ENCODE data around the gene ARID1B.

Gene ARID1B

GRCh38 chr6:157095569-157095968 is 318.4 kb downstream of the ARID1B start:
- H3K9me3 ChIP-seq (ENCODE audit: control insufficient read depth, low read length) = no peaks in the 10 kb centered on the region
- 95 to 99% methylated on average over 5 of the region's 5 CpGs for WGBS, 2 experiments
- H3K4me1 ChIP-seq (ENCODE audit: control insufficient read depth, insufficient read depth, low read length) = peaks cover 19% of the 10 kb centered on the region
- no peaks in the 10 kb centered on the region for H3K27me3 ChIP-seq (ENCODE audit: control insufficient read depth, insufficient read depth, low read length, poor library complexity, severe bottlenecking)
- H3K36me3 ChIP-seq (ENCODE audit: control insufficient read depth, insufficient read depth, low read length) = no peaks in the 10 kb centered on the region
- H3K27ac ChIP-seq (ENCODE audit: insufficient read depth, low read depth, low read length, poor library complexity, severe bottlenecking) = no peak overlapping the region
- H3K4me3 ChIP-seq (ENCODE audit: insufficient read depth, low read depth, low read length) = no peak overlapping the region

- H3K27me3 ChIP-seq (ENCODE audit: control insufficient read depth, insufficient read depth, low read length, poor library complexity, severe bottlenecking) = no peaks in the 10 kb centered on the region
- no peaks in the 10 kb centered on the region for H3K36me3 ChIP-seq (ENCODE audit: control insufficient read depth, insufficient read depth, low read length)
- no peaks in the 10 kb centered on the region for H3K9me3 ChIP-seq (ENCODE audit: control insufficient read depth, low read length)
- no peak overlapping the region for H3K27ac ChIP-seq (ENCODE audit: insufficient read depth, low read depth, low read length, poor library complexity, severe bottlenecking)
- WGBS, 2 experiments = 90 to 92% methylated on average over 6 of the region's 6 CpGs
- H3K4me3 ChIP-seq (ENCODE audit: insufficient read depth, low read depth, low read length) = no peak overlapping the region
- H3K4me1 ChIP-seq (ENCODE audit: control insufficient read depth, insufficient read depth, low read length) = peaks cover 14% of the 10 kb centered on the region
Observed at GRCh38 chr6:157096105-157096504, 318.9 kb downstream of the ARID1B start.

GRCh38 chr6:157096522-157096921 is 319.3 kb downstream of the ARID1B start:
- Histone ChIP-seq H3K27ac (ENCODE audit: insufficient read depth, low read depth, low read length, poor library complexity, severe bottlenecking) (no peak overlapping the region), H3K9me3 (ENCODE audit: control insufficient read depth, low read length) (no peaks in the 10 kb centered on the region), H3K4me1 (ENCODE audit: control insufficient read depth, insufficient read depth, low read length) (peaks cover 13% of the 10 kb centered on the region), H3K36me3 (ENCODE audit: control insufficient read depth, insufficient read depth, low read length) (no peaks in the 10 kb centered on the region), H3K4me3 (ENCODE audit: insufficient read depth, low read depth, low read length) (no peak overlapping the region), H3K27me3 (ENCODE audit: control insufficient read depth, insufficient read depth, low read length, poor library complexity, severe bottlenecking) (no peaks in the 10 kb centered on the region)
- WGBS, 2 experiments = 94 to 96% methylated on average over 7 of the region's 7 CpGs

GRCh38 chr6:157097255-157097955 is 320.2 kb downstream of the ARID1B start:
- Histone ChIP-seq H3K9me3 (ENCODE audit: control insufficient read depth, low read length) (no peaks in the 10 kb centered on the region), H3K27ac (ENCODE audit: insufficient read depth, low read depth, low read length, poor library complexity, severe bottlenecking) (no peak overlapping the region), H3K27me3 (ENCODE audit: control insufficient read depth, insufficient read depth, low read length, poor library complexity, severe bottlenecking) (no peaks in the 10 kb centered on the region), H3K4me1 (ENCODE audit: control insufficient read depth, insufficient read depth, low read length) (peaks cover 13% of the 10 kb centered on the region), H3K4me3 (ENCODE audit: insufficient read depth, low read depth, low read length) (no peak overlapping the region), H3K36me3 (ENCODE audit: control insufficient read depth, insufficient read depth, low read length) (no peaks in the 10 kb centered on the region)
- 81 to 83% methylated on average over 16 of the region's 16 CpGs for WGBS, 2 experiments

GRCh38 chr6:157098999-157099398 is 321.8 kb downstream of the ARID1B start:
- Histone ChIP-seq H3K27ac (ENCODE audit: insufficient read depth, low read depth, low read length, poor library complexity, severe bottlenecking) (no peak overlapping the region), H3K27me3 (ENCODE audit: control insufficient read depth, insufficient read depth, low read length, poor library complexity, severe bottlenecking) (no peaks in the 10 kb centered on the region), H3K4me3 (ENCODE audit: insufficient read depth, low read depth, low read length) (no peak overlapping the region), H3K36me3 (ENCODE audit: control insufficient read depth, insufficient read depth, low read length) (no peaks in the 10 kb centered on the region), H3K9me3 (ENCODE audit: control insufficient read depth, low read length) (no peaks in the 10 kb centered on the region), H3K4me1 (ENCODE audit: control insufficient read depth, insufficient read depth, low read length) (peaks cover 13% of the 10 kb centered on the region)
- WGBS, 2 experiments = 81 to 82% methylated on average over 8 of the region's 8 CpGs

GRCh38 chr6:157099912-157100593 is 322.9 kb downstream of the ARID1B start:
- peaks cover 10% of the 10 kb centered on the region for H3K4me1 ChIP-seq (ENCODE audit: control insufficient read depth, insufficient read depth, low read length)
- no peaks in the 10 kb centered on the region for H3K9me3 ChIP-seq (ENCODE audit: control insufficient read depth, low read length)
- 96% methylated on average over 7 of the region's 7 CpGs for WGBS, 2 experiments
- no peak overlapping the region for H3K27ac ChIP-seq (ENCODE audit: insufficient read depth, low read depth, low read length, poor library complexity, severe bottlenecking)
- no peaks in the 10 kb centered on the region for H3K27me3 ChIP-seq (ENCODE audit: control insufficient read depth, insufficient read depth, low read length, poor library complexity, severe bottlenecking)
- no peak overlapping the region for H3K4me3 ChIP-seq (ENCODE audit: insufficient read depth, low read depth, low read length)
- no peaks in the 10 kb centered on the region for H3K36me3 ChIP-seq (ENCODE audit: control insufficient read depth, insufficient read depth, low read length)

GRCh38 chr6:157101166-157101565 is 324.0 kb downstream of the ARID1B start:
- H3K27ac ChIP-seq (ENCODE audit: insufficient read depth, low read depth, low read length, poor library complexity, severe bottlenecking) = no peak overlapping the region
- H3K4me1 ChIP-seq (ENCODE audit: control insufficient read depth, insufficient read depth, low read length) = peaks cover 9% of the 10 kb centered on the region
- 78 to 82% methylated on average over 1 of the region's 1 CpG for WGBS, 2 experiments

GRCh38 chr6:157104803-157105202 is 327.6 kb downstream of the ARID1B start:
- no peaks in the 10 kb centered on the region for H3K9me3 ChIP-seq (ENCODE audit: control insufficient read depth, low read length)
- no peak overlapping the region for H3K4me3 ChIP-seq (ENCODE audit: insufficient read depth, low read depth, low read length)
- H3K27me3 ChIP-seq (ENCODE audit: control insufficient read depth, insufficient read depth, low read length, poor library complexity, severe bottlenecking) = no peaks in the 10 kb centered on the region
- no CpG with 5 or more reads among the region's 1 CpG for WGBS, 2 experiments
- H3K36me3 ChIP-seq (ENCODE audit: control insufficient read depth, insufficient read depth, low read length) = no peaks in the 10 kb centered on the region
- H3K27ac ChIP-seq (ENCODE audit: insufficient read depth, low read depth, low read length, poor library complexity, severe bottlenecking) = no peak overlapping the region
- H3K4me1 ChIP-seq (ENCODE audit: control insufficient read depth, insufficient read depth, low read length) = peaks cover 5% of the 10 kb centered on the region

More at GRCh38 chr6:157101166-157101565, 324.0 kb downstream of the ARID1B start:
- H3K9me3 ChIP-seq (ENCODE audit: control insufficient read depth, low read length) = no peaks in the 10 kb centered on the region
- H3K4me3 ChIP-seq (ENCODE audit: insufficient read depth, low read depth, low read length) = no peak overlapping the region
- no peaks in the 10 kb centered on the region for H3K27me3 ChIP-seq (ENCODE audit: control insufficient read depth, insufficient read depth, low read length, poor library complexity, severe bottlenecking)
- H3K36me3 ChIP-seq (ENCODE audit: control insufficient read depth, insufficient read depth, low read length) = no peaks in the 10 kb centered on the region

GRCh38 chr6:157106487-157106886 is 329.3 kb downstream of the ARID1B start:
- WGBS, 2 experiments = 80 to 92% methylated on average over 2 of the region's 2 CpGs

GRCh38 chr6:157107571-157107914 is 330.4 kb downstream of the ARID1B start:
- no peaks in the 10 kb centered on the region for H3K27me3 ChIP-seq (ENCODE audit: control insufficient read depth, insufficient read depth, low read length, poor library complexity, severe bottlenecking)
- H3K36me3 ChIP-seq (ENCODE audit: control insufficient read depth, insufficient read depth, low read length) = no peaks in the 10 kb centered on the region
- peaks cover 5% of the 10 kb centered on the region for H3K4me1 ChIP-seq (ENCODE audit: control insufficient read depth, insufficient read depth, low read length)
- no peak overlapping the region for H3K27ac ChIP-seq (ENCODE audit: insufficient read depth, low read depth, low read length, poor library complexity, severe bottlenecking)
- 89 to 98% methylated on average over 2 to 4 of the region's 4 CpGs for WGBS, 2 experiments
- no peaks in the 10 kb centered on the region for H3K9me3 ChIP-seq (ENCODE audit: control insufficient read depth, low read length)
- H3K4me3 ChIP-seq (ENCODE audit: insufficient read depth, low read depth, low read length) = no peak overlapping the region

More at GRCh38 chr6:157106487-157106886, 329.3 kb downstream of the ARID1B start:
- H3K36me3 ChIP-seq (ENCODE audit: control insufficient read depth, insufficient read depth, low read length) = no peaks in the 10 kb centered on the region
- peak overlapping the region; percentile 36 for H3K27ac ChIP-seq (ENCODE audit: insufficient read depth, low read depth, low read length, poor library complexity, severe bottlenecking)
- H3K27me3 ChIP-seq (ENCODE audit: control insufficient read depth, insufficient read depth, low read length, poor library complexity, severe bottlenecking) = no peaks in the 10 kb centered on the region
- peaks cover 5% of the 10 kb centered on the region for H3K4me1 ChIP-seq (ENCODE audit: control insufficient read depth, insufficient read depth, low read length)
- no peak overlapping the region for H3K4me3 ChIP-seq (ENCODE audit: insufficient read depth, low read depth, low read length)
- no peaks in the 10 kb centered on the region for H3K9me3 ChIP-seq (ENCODE audit: control insufficient read depth, low read length)

Data from ectodermal cell (in vitro differentiated cells).